SU-DHL-6 (cell line): ENCODE measurements around the gene GOLPH3L.

Experiments used
- EZH2phosphoT487 ChIP-seq: fragments of 200-600 bp; sonication (generic), shearing (Covaris generic); conservative IDR thresholded peaks from 2 replicates; pipeline ENCODE4 v1.6.1; 2018; ENCODE audit warnings: mild to moderate bottlenecking, antibody characterized with exemption, low read length, moderate library complexity, mixed read lengths
- TF ChIP-seq, protein P1 (sequence below): fragments of 200-600 bp; sonication (generic); IDR thresholded peaks from one replicate; pipeline ENCODE4 v1.5.1; 2017; ENCODE audit warnings: antibody characterized with exemption, mild to moderate bottlenecking, low read length, moderate library complexity; ENCODE audit not compliant: insufficient read depth, poor library complexity, severe bottlenecking

DNA sequence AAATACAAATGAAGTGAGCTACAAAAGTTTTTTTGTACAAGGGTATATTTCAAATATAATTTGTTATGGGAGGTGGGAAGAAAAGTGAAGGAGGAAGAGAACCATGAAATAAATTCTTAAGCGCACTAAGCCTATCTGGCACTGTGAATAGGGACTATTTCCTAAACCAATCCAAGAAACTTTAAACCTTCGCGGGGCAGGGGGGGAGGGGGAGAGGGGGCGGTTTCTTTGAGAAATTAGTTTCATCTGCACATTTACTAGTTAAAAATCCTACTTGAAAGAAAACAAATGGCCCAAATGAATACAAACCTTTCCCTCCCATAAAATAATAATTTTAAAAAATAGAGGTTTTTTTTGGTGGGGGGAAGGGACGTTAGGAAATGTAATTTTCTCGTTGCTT, 364 bp downstream of the GOLPH3L start:
- TF ChIP-seq EZH2phosphoT487 = no peak
- TF ChIP-seq, protein P1, sequence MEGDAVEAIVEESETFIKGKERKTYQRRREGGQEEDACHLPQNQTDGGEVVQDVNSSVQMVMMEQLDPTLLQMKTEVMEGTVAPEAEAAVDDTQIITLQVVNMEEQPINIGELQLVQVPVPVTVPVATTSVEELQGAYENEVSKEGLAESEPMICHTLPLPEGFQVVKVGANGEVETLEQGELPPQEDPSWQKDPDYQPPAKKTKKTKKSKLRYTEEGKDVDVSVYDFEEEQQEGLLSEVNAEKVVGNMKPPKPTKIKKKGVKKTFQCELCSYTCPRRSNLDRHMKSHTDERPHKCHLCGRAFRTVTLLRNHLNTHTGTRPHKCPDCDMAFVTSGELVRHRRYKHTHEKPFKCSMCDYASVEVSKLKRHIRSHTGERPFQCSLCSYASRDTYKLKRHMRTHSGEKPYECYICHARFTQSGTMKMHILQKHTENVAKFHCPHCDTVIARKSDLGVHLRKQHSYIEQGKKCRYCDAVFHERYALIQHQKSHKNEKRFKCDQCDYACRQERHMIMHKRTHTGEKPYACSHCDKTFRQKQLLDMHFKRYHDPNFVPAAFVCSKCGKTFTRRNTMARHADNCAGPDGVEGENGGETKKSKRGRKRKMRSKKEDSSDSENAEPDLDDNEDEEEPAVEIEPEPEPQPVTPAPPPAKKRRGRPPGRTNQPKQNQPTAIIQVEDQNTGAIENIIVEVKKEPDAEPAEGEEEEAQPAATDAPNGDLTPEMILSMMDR = no peak
